ENCODE results near the gene MPRIP.
"Not testable (repeated sequence)": the region's sequence is repeated elsewhere in the genome, so short reads cannot be mapped to it uniquely, and the experiment has no call there.

MPRIP gene

DNA sequence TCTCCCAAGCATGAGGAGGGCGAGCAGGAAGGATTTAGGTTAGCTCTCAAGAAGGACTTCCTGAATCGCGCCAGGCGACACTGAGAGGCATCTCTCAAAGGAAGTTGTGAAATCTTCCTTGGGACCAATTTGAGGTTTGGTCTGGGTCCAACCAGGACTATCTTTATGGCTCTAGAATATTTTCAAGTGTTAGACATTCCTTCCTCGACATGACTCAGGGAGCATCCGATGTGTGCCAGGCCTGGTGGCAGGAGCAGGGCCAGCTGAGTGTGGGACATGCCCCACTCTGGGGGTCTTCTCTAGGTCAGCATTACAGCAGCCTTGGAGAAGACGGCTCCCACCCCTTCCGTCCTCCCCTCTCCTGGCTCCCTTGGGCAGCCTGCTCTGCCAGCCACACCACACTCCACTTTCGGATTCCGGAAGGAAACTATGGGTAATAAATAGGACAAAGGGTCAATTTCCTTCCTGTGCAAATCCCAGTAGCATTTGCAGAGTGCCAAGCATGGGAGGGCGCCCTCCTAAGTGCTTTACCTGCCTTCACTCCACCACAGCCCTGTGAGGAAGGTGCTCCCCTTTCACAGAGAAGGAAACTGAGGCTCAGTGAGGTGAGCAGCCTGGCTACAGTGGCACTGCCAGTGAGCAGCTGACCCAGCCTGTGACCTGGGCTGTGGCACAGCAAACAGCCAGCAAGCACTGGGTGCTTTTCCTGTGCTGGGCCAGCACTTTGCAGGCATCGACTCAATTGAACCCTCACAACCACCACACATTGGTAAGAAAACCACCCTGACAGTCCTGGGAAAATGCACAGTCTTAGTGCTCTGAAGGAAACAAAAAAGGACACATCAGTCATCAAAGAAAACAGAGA, 31.0 kb upstream of the MPRIP start:
- DNase-seq (ENCODE audit: low spot score): not testable (repeated sequence)
- peak; percentile 74 for FAIRE-seq

DNA sequence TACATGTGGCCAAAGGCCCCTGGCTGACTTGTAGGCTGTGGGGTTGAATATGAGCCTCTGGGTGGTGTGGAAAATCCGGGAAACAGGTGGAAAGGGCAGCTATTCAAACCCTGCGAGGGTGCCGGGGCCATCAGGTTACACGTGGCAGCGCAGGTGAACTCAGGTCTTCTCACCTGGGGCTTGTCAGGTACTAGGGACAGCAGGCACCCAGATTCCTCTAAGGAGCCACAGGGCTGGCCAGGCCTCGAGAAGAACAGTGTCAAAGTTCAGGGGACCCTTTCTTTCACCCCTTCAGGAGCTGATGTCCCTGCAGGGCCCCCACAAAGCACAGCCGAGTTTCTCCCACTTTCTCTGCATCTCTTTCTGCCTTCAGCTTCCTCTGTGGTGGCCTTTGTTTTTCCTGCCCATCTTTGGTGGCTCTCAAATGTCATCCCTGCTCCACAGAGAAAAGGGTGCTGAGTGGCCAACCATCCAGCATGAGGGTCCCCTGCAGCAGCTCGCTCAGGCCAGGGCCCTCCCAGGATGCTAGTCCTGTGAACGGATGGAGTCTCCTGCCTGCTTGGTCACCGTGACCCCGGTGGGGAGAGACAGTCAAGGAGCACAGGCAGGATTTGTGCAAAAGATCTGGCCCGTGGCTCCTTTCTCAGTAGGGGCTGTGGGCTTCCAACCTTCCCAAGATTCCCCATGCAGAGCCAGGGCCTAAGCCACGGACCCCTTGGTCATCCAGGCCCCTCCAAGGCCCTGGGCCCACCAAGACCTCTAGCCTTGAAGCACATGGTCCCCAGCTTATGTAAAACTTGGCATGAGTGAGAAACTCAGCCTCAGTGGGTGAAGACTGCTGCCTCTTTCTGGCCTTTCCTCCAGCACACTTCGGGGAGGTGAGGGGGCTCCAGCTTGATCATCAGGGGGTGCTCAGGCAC, 28.2 kb upstream of the MPRIP start:
- DNase-seq (ENCODE audit: low spot score); FAIRE-seq: not testable (repeated sequence)

DNA sequence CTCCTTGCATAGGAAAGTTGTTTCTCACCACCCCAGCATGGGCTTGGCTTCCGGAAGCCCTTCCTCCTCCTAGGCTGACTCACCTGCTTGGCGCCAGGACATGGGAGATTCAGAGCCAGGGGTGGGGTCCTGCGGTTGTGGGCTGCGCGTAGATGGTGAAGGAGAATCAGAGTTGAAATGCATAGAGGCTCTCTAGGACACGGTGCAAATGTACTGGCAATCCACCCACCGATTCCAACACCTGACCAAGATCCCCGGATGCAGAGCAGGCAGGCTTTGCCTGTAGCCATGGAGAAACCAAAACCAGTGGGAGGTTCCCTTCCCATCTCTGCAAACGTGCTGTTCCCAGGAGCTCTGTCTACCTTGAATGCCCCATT, 27.5 kb upstream of the MPRIP start:
- peak; percentile 50 for DNase-seq (ENCODE audit: low spot score)
- not testable (repeated sequence) for FAIRE-seq

DNA sequence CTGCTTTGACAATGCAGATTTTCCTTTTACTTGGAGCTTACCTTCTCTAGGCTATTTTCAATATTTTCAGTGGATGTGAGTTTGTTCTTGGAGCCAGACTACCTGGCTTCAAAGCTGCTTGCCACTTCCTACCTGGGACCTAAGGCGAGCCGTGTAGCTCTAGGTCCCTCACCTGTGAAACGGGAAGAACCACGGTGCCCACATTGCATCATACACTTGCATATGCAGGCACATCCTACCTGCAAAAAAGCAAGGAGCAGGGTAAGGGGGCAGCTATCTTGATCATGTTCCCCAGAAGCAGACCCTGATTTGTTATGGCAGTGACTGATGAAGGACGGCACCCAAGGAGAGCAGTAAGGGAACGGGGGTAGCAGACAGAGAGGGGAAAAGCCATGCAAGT, 27.0 kb upstream of the MPRIP start:
- no peak for DNase-seq (ENCODE audit: low spot score)
- no peak for FAIRE-seq

DNA sequence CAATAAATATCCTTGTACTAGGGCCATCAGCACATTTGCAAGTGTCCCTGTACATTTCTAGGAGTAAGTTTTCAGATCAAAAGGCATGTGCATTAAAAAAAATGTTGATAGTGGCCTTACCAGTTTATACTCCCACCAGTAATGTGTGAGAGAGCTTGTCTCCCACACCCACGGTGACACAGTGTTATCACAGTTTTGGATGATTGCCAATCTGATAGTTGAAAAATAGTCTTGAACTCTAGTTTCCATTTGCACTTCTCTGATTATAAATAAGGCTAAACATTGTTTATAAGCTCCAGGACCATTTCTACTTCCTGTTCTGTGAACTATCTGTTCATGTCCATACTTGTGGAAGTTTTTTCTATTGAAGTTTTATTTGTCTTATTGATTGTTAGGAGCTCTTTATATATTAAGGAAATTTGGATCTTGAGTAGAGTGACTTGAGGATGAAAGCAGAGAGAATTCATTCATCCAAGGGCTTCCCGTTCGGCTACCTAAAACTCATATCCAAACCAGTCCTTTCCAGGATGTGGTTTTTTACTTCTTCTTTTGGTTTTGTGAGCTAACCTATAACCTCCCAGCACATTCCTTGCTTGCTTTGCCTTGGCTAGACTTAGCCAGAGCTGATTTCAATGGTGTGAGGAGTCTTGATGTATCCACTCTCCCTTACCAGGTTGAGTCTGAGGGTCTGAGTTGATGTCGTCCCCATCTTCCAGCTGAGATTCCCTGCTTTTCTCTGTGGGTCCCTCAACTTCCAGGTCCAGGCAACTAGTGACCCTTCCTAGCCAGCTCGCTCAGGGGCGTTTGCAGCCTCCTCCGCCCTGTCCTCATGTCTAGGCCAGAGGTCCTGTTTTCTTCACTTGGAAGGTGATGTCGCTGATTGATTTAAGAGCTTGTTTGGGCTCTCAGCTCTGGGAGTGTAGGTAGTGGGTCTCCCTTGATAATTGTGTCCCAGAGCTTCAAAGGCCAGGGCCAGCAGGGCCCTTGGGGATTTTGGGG, 25.8 kb upstream of the MPRIP start:
- not testable (repeated sequence) for FAIRE-seq; DNase-seq (ENCODE audit: low spot score)

DNA sequence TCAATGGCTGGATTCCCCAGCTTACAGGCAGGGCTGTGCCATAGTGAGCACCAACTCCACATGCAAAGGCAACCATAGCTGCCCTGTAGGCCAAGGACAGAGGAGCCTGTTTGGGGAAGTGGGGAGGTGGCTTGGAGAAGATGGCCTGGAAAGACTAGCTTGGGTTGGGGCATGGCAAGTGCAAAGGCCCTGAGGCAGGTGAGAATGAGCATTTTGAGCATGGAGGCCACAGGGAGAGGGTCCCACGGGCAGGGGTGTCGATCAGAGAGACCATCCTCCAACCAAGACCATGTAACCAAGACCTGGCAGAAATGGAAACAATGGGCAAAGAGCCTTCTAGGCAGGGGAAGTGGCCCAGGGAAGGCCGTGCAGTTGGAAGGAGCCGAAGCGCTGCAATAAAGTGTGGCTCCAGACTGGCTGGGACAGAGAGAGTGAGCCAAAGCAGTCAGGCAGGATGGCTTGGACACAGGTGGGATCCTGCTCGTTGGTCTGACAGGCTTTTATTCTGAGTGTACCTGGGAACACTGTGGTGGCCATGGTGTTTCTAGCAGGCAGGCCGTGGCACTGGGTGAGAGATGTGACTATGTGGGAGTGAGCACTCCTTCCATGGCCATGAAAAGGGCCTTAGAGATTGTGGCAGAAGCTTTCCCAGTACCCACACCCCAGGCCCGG, 24.8 kb upstream of the MPRIP start:
- DNase-seq (ENCODE audit: low spot score) (no peak), FAIRE-seq (no peak)

DNA sequence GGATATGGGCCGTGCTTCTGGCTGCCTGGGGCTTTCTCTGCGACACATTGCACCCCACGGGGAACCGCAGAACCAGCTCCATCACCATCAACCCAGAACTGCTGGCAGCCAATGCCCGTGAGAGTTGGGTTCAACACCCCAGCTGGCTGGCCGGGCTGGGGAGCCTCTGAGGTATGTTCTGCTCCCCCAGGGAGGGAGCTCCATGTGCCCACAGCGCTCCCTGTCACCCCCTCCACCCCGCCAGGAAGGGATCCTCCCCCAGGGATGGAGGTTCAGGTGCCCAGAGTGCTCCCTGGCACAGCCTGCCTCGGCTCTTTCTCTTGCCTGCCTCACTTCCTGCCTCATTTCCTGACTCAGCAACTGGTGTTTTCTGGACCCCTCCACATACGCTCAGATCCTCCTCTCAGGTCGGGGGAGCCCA, 24.2 kb upstream of the MPRIP start:
- FAIRE-seq: no peak
- no peak for DNase-seq (ENCODE audit: low spot score)

DNA sequence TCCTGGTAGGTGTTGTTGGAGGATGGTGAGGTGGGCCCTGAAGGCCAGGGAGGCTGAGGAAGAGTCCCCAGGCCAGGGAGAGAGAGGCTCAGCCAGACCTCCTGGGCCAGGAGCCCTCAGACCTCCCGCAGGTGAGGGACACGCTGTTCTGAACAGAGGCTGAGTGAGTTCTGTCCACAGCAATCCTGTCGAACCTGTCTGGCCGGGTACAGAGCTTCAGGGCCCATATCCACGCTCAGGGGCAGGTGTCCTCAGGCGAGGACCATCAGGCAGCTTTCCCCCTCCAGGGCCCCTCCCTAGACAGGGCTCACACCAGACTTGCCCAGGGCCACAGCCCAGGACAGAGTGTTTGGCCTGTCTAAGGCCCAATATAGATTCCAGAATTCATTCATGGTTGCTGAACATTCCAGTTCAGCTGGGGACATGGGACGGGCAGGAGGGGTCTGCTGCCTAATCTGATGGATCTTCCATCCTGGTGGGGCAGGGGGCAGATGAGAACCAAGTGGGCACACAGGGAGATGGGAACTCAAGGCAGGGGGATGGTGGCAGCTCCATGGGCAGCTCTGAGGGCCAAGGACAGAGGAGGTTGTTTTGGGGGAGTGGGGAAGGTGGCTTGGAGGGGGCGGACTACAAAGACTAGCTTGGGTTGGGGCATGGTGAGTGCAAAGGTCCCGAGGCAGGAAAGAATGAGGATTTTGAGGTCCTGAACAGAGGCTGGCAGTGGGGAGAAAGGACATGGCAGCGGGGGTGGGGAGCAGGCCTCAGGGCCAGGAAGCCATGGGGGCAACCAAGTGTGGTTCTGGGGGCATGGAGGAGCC, 23.4 kb upstream of the MPRIP start:
- no peak for DNase-seq (ENCODE audit: low spot score)
- FAIRE-seq: no peak

DNA sequence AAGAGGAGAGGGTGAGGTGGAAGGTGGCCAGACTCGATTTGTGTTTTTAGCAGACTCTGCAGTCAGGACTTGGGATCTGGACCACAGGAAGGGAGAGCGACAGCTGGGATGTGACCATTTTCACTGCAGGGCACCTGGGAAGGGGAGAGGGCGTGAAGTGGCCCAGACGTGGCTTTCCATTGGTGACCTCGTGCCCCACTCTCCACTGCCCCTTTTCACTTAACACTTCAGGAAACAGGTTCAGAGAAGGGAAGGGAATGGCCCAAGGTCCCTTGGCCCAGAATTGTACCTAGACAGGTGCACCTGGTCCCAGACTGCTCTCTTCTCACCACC, 22.9 kb upstream of the MPRIP start:
- DNase-seq (ENCODE audit: low spot score) (no peak), FAIRE-seq (no peak)

DNA sequence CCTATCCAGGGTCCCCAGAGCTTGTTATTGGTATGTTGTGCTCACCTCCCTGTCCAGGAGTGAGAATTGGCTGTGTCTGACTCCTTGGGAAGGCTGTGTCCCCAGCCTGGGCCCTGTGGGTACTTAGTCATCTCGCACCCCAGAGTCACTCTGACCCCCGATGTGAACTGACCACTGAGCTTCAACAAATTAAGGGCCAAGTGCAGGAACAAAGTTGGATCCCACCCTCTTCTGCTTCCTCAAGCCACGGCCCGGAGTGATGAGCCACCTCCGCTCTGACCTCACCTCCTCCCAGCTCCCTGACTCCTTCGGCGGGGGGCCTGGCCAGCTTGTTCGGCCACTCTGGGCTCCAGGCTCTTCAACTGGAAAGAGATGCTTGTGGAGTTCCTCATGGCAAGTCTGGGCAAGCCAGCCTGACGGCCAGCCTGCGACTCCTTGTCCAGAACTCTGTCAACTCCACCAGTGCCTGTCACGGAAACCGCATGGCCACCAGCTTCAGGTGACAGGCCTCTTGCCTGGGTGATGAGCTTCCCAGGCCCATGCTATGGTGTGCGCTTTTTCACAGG, 22.3 kb upstream of the MPRIP start:
- FAIRE-seq: no peak

DNA sequence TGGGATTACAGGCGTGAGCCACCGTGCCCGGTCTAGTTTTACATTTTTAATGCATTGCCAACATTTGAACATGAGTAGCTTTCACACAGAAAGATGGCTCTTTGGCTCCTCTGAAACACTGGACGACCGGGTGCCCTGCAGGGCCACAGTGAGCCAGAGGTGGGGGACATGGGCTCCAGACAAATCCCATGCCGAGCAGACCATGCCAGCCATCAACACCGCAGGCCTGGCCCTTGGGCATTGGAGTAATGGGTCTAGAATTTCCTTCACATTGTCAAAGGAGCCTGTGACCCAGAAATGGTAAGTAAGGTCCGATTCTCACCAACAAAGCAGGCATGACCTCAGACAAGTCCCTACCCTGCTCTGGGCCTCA, 21.4 kb upstream of the MPRIP start:
- FAIRE-seq (no peak), DNase-seq (ENCODE audit: low spot score) (no peak)

More for the DNA sequence above, 22.3 kb upstream of the MPRIP start:
- no peak for DNase-seq (ENCODE audit: low spot score)

DNA sequence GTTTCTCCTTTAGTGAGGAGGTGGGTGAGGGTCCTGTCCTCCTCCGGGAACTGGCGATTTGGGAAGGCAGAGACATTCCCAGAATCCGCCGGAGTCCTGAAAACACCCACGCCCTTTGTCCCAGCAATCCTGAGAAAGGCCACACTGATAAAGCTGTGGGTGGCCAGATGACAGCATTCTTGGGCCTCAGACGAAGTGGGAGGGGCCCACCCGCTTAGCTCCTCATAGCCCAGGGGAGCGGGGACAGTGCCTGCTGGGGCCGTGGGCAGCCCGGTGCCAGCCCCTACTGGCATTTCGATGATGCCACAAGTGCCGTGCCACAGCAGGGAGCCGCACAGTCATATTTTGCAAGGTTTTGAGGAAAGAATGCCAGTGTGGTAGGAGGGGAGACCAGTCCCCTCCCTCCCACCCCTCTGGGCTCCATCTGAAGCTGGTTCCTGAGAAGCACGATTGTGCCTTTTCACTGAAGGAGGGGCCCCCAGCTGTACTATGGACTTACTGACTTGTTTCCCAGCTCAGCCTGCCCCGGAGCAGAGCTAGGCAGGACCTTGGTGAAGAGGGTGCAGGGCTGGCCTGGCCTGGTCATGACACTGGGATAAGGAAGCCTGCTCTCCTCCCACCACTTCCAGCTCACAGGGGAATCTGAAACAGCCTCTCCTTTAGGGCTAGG, 20.9 kb upstream of the MPRIP start:
- peak; percentile 79 for DNase-seq (ENCODE audit: low spot score)

DNA sequence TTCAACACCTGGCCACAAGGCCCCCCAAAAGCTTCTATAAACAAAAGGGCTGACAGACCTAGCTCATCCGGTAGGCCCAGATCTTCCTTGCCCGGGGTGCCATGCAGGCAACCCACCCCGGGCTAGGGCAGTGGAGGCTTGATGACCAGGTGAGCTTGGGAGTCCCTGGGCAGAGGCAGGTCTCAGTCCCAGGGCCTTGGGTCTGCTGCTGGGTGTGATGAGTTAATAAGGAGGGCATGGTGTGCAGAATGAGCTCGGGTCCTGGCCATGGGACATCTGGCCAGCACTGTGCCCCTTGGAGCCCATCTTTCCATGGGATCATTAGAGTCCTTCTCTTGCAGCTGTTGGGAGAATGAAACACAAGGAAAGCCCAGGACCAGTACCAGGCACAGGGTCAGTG, 20.2 kb upstream of the MPRIP start:
- FAIRE-seq (no peak), DNase-seq (ENCODE audit: low spot score) (no peak)

More for the DNA sequence above, 20.9 kb upstream of the MPRIP start:
- FAIRE-seq: no peak

DNA sequence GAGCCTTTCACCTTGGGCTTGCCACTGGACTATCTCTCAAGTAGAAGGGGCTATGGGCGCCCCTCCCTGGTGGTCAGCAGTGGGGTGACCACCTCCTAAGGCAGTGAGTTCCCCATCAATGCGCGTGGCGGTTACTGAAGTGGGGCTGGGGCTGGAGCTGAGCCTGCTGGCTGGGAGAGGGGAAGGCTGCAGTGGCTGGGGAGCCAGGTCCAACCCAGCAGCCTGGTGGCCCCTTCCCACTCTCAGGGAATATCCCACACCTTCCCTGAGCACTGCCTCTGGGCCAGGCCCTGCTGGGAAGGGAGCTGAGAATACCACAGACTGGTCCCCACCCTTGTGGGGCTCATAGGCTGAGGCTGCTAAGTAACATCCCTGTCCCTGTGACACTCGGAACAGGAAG, 19.8 kb upstream of the MPRIP start:
- no peak for DNase-seq (ENCODE audit: low spot score)
- no peak for FAIRE-seq

DNA sequence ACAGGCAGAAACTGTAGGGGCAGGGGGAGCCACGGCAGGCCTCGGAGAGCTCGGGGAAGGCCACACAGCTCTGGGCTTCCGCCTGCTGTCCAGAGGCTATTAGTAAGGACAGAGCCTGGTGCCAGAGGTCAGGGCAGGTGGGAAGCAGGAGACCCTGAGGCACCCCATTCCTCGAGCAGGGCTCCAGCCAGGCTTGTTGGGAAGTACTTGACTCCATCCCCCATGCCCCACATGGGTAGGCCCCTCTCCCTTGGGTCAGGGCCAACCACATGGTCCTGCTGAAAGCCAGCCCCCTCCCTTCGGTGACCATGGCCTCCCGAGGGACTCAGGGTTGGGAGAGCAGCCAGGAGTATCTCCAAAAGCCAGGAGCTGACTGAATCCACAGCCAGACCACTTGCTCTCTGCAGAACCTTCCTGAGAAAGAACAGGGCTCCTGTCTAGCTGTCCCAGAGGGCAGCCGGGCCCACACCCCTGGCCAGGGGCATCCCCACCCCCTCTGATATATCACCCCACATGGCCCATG, 17.4 kb upstream of the MPRIP start:
- DNase-seq (ENCODE audit: low spot score) (no peak), FAIRE-seq (no peak)

DNA sequence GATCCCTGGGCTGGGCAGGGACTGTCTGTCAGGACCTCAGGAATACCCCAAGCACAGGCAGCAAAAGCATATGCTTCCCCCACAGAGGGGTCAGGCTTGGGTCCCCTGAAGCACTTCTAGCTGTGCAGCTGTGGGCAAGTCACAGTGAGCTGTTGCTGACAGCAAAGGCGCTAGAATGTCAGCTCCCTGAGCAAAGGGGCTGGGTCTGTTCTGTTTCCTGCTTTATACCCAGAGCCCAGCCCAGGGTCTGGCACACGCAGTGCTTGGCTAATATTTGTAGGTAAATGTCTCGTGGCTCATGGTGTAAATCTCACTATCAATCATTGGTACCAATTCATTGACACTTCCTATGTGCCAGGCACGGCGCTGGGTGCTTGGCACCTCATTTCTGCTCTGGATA, 16.6 kb upstream of the MPRIP start:
- FAIRE-seq (no peak), DNase-seq (ENCODE audit: low spot score) (no peak)

DNA sequence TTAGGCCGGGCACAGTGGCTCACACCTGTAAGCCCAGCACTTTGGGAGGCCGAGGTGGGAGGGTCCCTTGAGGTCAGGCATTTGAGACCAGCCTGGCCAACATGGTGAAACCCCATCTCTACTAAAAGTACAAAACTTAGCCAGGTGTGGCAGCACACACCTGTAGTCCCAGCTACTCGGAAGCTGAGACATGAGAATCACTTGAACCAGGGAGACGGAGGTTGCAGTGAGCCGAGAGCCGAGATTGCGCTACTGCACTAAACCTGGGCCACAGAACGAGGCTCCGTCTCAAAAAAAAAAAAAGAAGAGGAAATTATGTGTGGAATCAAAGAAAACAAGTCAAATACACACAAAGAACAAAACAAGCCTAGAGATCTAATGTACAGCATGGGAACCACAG, 16.1 kb upstream of the MPRIP start:
- no peak for DNase-seq (ENCODE audit: low spot score)

DNA sequence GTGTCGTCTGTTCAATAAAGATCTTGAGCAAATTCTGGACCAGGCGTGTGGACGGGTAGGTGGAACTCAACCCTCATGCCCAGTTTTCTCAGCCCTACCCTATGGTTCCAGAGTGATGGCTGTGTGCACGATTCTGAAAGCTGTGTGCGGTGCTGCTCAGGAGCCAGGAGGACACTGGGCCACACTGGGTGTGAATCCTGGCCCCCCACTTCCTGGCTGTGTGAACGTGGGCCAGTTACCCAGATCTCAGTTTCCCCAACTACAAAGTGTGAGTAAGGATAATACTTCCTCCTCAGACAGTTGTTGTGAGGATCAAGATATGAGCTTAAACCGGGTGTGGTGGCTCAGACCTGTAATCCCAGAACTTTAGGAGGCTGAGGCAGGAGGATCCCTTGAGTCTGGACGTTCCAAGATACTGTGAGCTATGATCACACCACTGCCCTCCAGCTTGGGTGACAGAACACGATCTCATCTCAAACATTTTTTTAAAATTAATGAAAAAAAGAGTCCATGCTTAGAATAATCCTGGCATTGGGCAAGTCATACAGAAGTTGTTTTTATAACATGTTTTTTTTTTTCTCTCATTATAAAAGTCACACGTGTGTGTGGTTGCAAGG, 14.7 kb upstream of the MPRIP start:
- FAIRE-seq (no peak), DNase-seq (ENCODE audit: low spot score) (no peak)

More for the DNA sequence above, 16.1 kb upstream of the MPRIP start:
- no peak for FAIRE-seq
